Measurements from ENCODE around the gene HNF1A.

Gene HNF1A

DNA sequence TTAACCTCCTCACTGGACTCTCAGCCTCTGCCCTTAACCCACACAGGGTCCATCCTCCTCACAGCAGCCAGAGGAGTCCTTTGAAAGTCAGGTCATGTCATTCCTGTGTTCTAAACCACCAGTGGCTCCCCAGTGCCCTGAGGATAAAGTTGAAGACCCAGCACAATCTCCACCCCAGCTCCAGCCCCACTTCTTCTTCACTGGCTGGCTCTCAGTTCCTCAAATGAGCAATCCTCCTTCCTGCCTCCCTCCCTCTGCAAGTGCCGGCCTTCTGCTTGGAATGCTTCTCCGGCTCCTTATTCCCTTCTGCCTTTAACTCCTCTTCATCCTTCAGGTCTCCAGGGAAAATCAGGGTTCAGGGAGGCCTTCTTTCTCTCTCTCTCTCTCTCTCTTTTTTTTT, 42.1 kb upstream of the HNF1A start:
- no peak for TF ChIP-seq EZH2phosphoT487 (conservative IDR thresholded peaks at IDR 0.05; ENCODE audit: low read length)
- TF ChIP-seq, protein P1, sequence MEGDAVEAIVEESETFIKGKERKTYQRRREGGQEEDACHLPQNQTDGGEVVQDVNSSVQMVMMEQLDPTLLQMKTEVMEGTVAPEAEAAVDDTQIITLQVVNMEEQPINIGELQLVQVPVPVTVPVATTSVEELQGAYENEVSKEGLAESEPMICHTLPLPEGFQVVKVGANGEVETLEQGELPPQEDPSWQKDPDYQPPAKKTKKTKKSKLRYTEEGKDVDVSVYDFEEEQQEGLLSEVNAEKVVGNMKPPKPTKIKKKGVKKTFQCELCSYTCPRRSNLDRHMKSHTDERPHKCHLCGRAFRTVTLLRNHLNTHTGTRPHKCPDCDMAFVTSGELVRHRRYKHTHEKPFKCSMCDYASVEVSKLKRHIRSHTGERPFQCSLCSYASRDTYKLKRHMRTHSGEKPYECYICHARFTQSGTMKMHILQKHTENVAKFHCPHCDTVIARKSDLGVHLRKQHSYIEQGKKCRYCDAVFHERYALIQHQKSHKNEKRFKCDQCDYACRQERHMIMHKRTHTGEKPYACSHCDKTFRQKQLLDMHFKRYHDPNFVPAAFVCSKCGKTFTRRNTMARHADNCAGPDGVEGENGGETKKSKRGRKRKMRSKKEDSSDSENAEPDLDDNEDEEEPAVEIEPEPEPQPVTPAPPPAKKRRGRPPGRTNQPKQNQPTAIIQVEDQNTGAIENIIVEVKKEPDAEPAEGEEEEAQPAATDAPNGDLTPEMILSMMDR (IDR thresholded peaks at IDR 0.05; ENCODE audit: insufficient read depth, low read length, poor library complexity, severe bottlenecking): no peak
- Histone ChIP-seq H3K27ac (ENCODE audit: low read depth, low read length) (no peak overlapping the region), H3F3A (ENCODE audit: insufficient read depth) (no peaks in the 10 kb centered on the region), H3K79me2 (ENCODE audit: insufficient read depth, low read length) (no peaks in the 10 kb centered on the region), H3K4me3 (ENCODE audit: insufficient read depth, low read length, poor library complexity, severe bottlenecking) (no peak overlapping the region), H4K20me1 (ENCODE audit: low read depth, low read length) (no peaks in the 10 kb centered on the region), H3K4me2 (ENCODE audit: low read depth, low read length, poor library complexity, severe bottlenecking) (no peak overlapping the region), H3K9me2 (replicated peaks; ENCODE audit: insufficient read depth, low read length) (no peaks in the 10 kb centered on the region), H2AFZ (ENCODE audit: low read depth, low read length, severe bottlenecking) (no peak overlapping the region), H3K9me3 (ENCODE audit: insufficient read depth, low read length) (no peaks in the 10 kb centered on the region), H3K36me3 (ENCODE audit: low read length) (no peaks in the 10 kb centered on the region), H3K27me3 (ENCODE audit: low read length) (no peaks in the 10 kb centered on the region), H3K9ac (ENCODE audit: low read length) (no peak overlapping the region)

DNA sequence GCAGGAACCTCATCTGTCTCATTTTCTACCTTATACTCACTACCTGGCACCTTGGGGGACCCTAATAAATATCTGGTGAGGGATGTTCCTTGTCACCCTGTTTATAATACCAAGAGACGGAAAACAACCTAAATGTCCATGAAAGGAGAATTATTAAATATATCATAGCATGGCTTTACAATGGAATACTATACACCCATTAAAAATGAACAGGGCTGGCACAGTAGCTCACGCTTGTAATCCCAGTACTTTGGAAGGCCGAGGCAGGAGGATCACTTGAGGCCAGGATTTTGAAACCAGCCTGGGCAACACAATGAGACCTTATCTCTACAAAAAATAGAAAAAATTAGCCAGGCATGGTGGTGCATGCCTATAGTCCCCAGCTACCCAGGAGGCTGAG, 39.8 kb upstream of the HNF1A start:
- H3K4me2 ChIP-seq (ENCODE audit: low read depth, low read length, poor library complexity, severe bottlenecking): no peak overlapping the region
- H3K36me3 ChIP-seq (ENCODE audit: low read length): no peaks in the 10 kb centered on the region
- no peaks in the 10 kb centered on the region for H3K27me3 ChIP-seq (ENCODE audit: low read length)
- H2AFZ ChIP-seq (ENCODE audit: low read depth, low read length, severe bottlenecking): no peak overlapping the region
- H3K9me3 ChIP-seq (ENCODE audit: insufficient read depth, low read length): no peaks in the 10 kb centered on the region
- H3K9ac ChIP-seq (ENCODE audit: low read length): no peak overlapping the region
- H3K4me3 ChIP-seq (ENCODE audit: insufficient read depth, low read length, poor library complexity, severe bottlenecking): no peak overlapping the region
- no peaks in the 10 kb centered on the region for H3F3A ChIP-seq (ENCODE audit: insufficient read depth)
- H4K20me1 ChIP-seq (ENCODE audit: low read depth, low read length): no peaks in the 10 kb centered on the region
- H3K27ac ChIP-seq (ENCODE audit: low read depth, low read length): no peak overlapping the region
- no peaks in the 10 kb centered on the region for H3K9me2 ChIP-seq (replicated peaks; ENCODE audit: insufficient read depth, low read length)
- H3K79me2 ChIP-seq (ENCODE audit: insufficient read depth, low read length): no peaks in the 10 kb centered on the region
- TF ChIP-seq, protein P1 (IDR thresholded peaks at IDR 0.05; ENCODE audit: insufficient read depth, low read length, poor library complexity, severe bottlenecking): no peak
- TF ChIP-seq EZH2phosphoT487 (conservative IDR thresholded peaks at IDR 0.05; ENCODE audit: low read length): no peak

DNA sequence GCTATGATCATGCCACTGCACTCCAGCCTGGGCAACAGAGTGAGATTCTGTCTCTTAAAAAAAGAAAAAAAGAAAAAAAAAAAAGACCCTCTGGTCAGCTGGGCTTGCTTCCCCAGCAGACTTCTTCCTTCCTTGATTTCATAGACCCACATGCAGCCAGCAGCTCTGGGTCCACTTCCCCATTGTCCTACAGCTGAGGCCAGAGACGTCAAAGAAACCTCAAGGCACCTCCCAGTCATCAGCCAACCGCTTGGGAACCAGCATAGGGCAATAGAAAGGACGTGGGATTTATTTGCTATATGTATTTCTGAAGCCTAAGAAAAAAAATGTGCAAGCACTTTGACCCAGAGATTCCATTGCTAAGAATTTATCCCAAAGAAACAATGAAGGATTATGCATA, 38.8 kb upstream of the HNF1A start:
- H3K9me2 ChIP-seq (replicated peaks; ENCODE audit: insufficient read depth, low read length): no peaks in the 10 kb centered on the region
- H3K4me2 ChIP-seq (ENCODE audit: low read depth, low read length, poor library complexity, severe bottlenecking): no peak overlapping the region
- no peaks in the 10 kb centered on the region for H3K36me3 ChIP-seq (ENCODE audit: low read length)
- H3K27me3 ChIP-seq (ENCODE audit: low read length): no peaks in the 10 kb centered on the region
- H3K4me3 ChIP-seq (ENCODE audit: insufficient read depth, low read length, poor library complexity, severe bottlenecking): no peak overlapping the region
- no peak overlapping the region for H3K27ac ChIP-seq (ENCODE audit: low read depth, low read length)
- no peaks in the 10 kb centered on the region for H3F3A ChIP-seq (ENCODE audit: insufficient read depth)
- H2AFZ ChIP-seq (ENCODE audit: low read depth, low read length, severe bottlenecking): no peak overlapping the region
- no peaks in the 10 kb centered on the region for H4K20me1 ChIP-seq (ENCODE audit: low read depth, low read length)
- H3K9me3 ChIP-seq (ENCODE audit: insufficient read depth, low read length): no peaks in the 10 kb centered on the region
- H3K79me2 ChIP-seq (ENCODE audit: insufficient read depth, low read length): no peaks in the 10 kb centered on the region
- H3K9ac ChIP-seq (ENCODE audit: low read length): no peak overlapping the region
- TF ChIP-seq EZH2phosphoT487 (conservative IDR thresholded peaks at IDR 0.05; ENCODE audit: low read length): no peak
- TF ChIP-seq, protein P1 (IDR thresholded peaks at IDR 0.05; ENCODE audit: insufficient read depth, low read length, poor library complexity, severe bottlenecking): no peak
